Central memory CD4-positive, alpha-beta T cell (primary cell): ENCODE measurements around the gene TSHR.
A peak's percentile ranks its signal among the peaks of the same experiment; 100 is the strongest.

Experiments
- DNase-seq: peaks from one replicate; pipeline ENCODE4 v3.0.0; 2022

Gene TSHR

DNA sequence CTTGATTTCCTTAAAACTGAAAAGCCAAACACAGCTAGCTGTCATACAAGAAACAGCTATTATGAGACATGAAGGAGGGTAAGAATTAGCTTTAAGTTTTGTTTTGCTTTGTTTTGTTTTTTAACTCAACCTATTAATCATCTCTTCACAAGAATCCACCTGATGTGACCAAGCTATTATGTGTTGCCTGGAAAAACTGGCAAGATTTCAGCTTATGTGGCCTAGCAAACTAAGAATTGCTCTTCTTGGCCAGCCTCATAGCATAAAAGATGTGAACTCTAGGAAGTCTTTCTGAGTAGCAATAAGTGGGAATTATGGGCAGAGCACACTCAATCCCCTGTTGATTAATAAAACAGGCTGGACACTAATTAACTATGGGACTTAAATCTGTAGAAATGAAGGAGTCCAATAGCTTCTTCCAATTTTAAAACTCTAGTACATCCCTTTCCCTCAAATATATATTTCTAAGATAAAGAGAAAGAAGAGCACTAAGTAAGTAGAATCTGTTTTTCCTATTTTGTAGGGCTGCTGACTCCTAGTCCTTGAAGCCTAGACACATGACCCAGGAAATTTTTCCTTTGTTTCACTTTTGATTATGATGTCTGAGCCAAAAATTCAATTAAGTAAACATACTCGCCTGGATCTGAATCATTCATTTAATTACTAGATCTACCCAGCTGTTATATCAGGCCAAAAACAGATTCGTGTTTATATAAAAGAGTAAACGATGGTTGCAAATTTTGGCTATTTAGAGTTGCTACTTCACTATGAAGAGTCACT, 189.6 kb downstream of the TSHR start:
- no peak for DNase-seq

- no peak for DNase-seq
These were observed 191.9 kb downstream of the TSHR start for GRCh38 chr14:81147140-81147897.

- DNase-seq = no peak
These were observed 193.2 kb downstream of the TSHR start for GRCh38 chr14:81148635-81149034.

- DNase-seq = no peak
These were observed 197.8 kb downstream of the TSHR start for GRCh38 chr14:81153187-81153586.

DNA sequence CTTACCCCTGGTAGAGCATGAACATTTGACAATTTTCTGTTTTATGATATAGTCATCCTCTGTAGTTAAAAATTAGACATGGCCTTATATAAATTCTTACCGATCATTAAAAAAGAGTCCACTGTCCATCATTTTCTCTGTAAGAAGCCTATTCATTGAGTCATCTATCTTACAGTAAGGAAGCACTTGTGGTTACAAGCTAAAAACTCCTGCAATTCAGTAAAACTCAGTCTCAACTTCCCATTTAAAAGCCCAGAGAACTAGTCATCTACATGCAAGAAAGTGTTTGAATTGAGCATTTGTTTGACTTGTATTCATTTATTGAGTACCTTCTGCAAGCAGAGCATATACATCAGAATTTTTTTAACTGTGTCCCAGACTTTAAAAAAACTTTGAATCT, 202.0 kb downstream of the TSHR start:
- DNase-seq = no peak

DNA sequence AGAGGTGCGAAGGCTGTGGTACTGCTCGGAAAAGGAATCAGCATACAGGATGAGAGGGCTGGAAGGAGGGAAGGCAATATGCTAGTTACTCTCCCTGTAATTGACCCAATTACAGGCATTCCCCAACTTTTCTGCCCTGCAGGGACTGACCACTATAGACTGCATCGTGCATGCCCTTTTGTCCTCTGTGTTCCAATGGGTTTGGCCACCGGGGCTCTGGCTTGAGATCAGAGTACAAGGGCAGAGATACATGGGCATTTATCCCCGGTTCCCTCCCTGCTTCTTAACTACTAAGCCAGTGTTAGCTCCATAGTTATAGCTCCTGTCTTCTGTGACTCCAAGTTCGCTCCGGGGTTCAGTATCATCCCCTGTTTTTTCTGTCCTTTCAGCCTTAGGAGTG, 205.7 kb downstream of the TSHR start:
- no peak for DNase-seq

DNA sequence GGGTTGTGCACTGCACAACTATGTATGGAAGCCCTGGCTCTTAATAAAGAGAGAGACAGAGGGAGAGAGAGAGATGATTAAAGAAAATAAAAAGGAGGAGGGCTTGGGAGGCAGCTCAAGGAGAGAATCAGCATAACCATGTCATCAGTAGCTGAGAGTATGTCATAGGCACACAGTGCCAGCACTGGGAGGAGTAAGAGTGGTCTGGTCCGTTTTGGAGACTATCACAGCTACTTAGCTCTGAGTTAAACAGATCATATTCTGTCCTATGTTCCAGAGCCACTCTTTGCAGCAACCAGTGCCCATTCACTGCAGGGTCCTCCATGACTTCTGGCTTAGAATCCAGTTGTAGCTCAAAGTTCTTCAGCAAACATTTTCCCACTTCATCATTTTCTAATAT, 206.3 kb downstream of the TSHR start:
- DNase-seq = no peak

DNA sequence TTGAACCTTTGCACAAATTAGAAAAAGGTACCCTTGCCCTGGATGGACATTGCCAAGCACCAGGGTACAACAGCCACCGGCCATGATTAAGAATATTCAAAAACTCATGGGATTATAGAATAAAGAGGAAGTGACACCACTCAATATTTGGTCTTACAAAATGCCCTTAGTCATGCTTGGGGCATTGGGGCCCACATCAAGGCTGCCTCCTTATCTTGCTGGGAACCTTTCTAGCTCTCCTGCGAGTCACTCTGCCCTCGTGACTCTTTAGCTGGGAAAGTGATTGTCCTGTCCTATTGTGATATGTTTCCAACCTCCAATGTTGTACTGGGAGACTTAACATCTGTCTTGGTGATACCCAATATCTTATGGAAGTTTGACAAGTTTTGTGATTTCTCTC, 207.5 kb downstream of the TSHR start:
- DNase-seq = no peak

DNA sequence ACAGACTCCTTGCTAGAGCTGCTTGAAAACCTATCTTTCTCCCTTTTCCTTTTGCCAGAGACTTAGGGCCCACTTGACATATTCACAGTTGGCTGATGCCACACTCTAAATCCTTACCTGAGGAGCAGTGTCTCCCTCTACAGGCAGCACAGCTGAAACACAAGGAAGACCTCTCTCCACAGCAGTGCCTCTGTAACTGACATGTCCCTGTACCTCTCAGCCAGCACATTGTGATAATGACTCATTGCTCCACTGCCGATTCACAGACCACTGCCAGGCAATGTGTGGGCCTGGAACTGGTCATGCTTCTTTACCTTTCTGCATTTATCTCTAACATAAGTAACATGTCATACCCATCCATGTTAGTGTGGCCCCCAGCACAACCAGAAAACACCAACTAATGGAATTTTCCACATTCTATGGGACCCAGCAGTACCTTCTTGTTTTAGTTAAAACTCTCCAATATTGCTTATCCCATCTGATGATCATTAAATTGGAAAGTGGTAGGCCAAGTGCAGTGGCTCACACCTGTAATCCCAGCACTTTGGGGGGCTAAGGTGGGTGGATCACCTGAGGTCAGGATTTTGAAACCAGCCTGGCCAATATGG, 208.8 kb downstream of the TSHR start:
- peak; percentile 6 for DNase-seq

- no peak for DNase-seq
These were observed 209.8 kb downstream of the TSHR start for GRCh38 chr14:81165188-81165587.

DNA sequence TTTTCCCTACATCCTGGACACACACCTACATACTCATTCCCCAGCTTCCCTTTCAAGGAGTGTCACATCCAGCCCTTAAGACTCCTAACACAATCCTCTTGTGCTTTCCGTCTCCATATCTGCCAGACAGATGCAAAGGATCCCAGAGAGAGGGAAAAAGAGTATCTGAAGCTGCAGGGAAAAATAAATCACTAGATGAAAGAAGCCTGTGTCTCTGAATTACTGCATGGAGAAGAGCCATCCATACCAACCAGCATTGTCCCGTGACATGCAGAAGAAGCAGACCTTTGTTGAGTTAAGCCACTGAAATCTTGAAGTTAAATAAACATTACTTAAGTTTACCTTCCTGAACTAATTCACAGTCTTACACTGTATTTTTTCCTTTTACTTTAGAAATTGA, 210.7 kb downstream of the TSHR start:
- DNase-seq = no peak

- DNase-seq = no peak
These were observed 213.8 kb downstream of the TSHR start for GRCh38 chr14:81169267-81169666.

GRCh38 chr14:81169711-81170103, 214.3 kb downstream of the TSHR start:
- no peak for DNase-seq

DNA sequence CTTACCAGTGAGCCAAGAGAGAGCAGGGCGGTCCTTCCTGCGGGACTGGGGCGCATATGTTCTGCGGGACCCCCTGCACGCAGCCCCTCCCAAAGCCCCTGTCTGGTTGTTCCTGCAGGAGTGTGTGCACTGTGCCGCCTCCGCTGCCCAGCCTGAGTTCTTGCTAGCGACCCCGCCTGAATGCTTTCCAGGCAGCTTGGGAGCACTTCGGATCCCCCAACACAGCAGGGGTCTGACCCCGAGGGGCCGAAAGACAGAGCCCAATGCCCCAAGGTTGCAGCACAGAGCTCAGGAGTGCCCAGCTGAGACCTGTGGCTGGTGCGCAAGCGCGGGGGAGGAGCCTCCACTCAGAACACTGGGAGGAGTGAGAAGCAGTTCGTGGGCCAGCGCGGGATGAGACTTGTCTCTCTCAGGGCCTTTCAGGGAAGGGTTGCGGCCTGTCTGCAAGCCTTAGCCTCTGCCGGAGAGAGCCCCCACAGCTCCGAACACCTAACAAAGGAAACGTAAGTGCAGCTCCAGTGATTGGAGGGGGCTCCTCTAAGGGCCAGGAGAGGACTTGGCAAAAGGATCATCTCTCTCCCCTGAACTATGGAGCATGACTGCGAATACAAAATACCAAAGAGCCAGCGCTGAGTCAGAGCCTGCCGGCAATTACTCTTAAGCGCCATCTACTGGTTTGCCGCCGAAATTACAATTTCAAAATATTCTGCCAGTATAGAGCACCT, 214.8 kb downstream of the TSHR start:
- DNase-seq = peak; percentile 88

DNA sequence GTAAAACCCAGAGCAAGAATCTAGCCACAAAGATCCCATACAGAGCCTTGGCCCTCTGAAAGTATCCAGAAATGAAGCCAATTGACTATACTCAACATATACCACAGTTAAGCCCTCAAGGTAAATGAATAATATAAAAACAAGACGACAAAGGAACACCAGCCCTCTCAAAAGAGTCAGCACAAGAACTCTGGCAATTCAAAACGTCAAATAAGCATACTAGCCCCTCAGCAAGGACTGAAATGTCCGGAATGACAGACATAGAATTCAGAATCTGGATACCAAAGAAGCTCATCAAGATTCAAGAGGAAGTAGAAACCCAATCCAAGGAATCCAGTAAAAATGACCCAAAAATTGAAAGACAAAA, 215.4 kb downstream of the TSHR start:
- no peak for DNase-seq

- DNase-seq = no peak
These were observed 216.9 kb downstream of the TSHR start for GRCh38 chr14:81172353-81172752.

DNA sequence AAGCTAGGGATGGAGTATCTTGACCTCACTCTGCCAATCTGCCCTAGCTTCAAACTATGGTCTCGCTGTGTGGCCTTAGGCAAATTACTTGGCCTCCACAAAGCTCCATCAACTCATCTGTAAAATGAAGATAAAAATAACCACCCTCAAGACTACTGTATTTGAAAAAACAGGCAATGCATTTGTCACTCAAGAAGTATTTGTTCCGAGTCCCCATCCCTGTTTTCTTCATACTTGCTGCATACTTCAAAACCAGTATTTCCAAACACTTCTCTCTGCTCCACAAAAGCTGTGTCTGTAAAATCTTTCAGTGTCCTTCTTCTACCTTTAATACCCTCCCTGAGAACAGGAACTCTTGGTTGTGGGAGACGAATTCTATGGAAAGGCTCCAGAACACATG, 217.5 kb downstream of the TSHR start:
- no peak for DNase-seq

DNA sequence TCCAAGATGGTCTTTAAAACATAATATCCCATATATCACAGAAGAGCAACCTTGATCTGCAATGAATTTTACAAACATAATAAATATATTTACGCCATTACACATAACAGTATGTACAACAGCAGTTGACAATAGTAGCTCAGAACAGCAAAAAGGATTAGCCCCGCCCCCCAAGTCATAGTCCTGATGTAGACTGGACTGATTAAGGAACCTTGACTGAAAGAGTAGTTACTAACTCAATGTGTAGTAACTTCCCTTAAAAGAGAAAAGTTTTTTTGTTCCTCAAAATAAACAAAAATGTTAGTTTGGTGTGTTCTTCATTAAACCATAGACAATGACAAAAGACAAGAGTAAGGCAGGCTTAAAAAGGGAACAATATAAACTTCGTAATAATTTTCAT, 220.8 kb downstream of the TSHR start:
- no peak for DNase-seq

- DNase-seq = no peak
These were observed 221.8 kb downstream of the TSHR start for GRCh38 chr14:81177225-81177624.

DNA sequence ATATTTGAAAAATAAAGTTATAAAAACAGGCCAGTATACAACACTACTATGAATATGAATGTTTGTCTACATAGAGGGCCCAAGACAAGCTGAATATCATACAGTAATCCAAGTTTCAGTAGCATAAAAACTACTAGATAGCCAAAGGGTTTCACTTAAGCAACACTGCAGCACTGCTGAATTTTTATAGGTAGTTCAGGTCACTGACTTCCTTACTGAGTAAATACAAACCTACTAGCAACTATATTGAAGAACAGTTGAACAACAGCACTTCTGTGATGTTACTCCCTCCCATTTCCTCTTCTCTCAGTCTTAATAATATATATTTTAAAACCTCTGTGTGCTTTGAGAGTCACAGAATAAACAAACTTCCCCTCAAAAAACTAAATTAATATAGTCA, 222.6 kb downstream of the TSHR start:
- DNase-seq = no peak

DNA sequence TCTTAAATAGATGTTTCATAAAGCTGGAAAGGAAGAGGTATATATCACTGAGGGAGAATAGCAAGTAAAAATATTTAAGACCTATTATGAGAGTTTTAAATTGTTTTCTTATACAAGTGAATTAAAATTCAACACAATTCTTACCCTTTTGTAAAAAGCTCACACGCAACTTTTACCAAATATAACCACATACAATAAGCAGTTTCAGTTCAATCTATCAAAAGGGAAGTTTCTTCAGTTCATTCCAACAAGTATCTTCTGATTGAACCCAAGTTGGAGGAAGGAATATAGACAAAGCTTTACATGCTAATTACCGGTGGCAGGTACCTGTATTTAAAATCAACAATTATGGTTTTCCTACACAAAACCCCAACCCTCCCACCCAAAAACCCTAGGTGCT, 224.2 kb downstream of the TSHR start:
- no peak for DNase-seq

GRCh38 chr14:81187832-81188522, 232.6 kb downstream of the TSHR start:
- DNase-seq = no peak

DNA sequence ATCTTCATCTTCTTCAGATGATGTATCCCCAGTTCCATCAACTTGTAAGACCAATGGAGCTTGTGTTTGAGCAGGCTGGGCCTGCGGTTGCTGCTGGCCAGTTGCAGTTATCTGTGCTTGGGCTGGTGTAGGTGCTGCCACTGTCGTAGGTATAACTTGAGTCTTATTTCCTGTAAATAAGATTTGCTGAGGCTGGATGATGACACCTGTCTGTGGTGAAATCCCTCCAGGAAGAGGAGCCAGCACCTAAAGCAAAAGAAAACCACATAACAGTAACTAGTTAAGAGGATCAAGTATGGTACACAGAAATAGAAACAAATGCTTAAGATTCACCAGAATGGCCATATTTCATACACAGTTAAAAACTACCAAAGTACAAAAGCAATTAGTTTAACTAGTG, 237.2 kb downstream of the TSHR start:
- peak; percentile 45 for DNase-seq
